ENCODE results near the gene RBM26.

RBM26 gene

DNA sequence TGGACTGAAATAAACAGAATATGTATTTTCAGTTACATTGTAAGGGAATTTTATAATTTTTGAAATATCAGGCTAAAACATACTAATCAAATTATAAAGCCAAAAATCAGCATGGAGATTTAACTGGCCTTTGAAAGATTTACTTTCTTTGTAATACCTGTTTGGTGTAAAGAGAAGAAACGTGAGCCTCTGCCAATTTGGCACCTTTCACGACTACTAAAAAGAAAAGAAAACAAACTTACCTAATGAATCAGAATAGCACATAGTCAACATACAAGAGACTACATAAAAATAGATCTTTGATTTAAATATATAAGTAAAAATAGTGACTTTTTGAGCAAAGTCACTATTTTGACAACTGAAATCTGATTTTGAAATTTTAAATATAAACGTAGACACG, 87.4 kb downstream of the RBM26 start:
- H3K36me3 Mint-ChIP-seq, result peaks cover 41% of the 10 kb centered on the region
- no peak overlapping the region for H3K4me3 Mint-ChIP-seq
- no peak overlapping the region for H3K27ac Mint-ChIP-seq

GRCh38 chr13:79317856-79318255, 88.2 kb downstream of the RBM26 start:
- H3K4me3 Mint-ChIP-seq, result no peak overlapping the region
- H3K4me1 Mint-ChIP-seq, result no peaks in the 10 kb centered on the region
- H3K9me3 Mint-ChIP-seq, result no peaks in the 10 kb centered on the region
- CTCF ChIA-PET, result interaction anchor here (0.9 kb wide), 1 partner anchor 17 kb away, joined by 3 read pairs; no protein-coding TSS in a partner anchor
- no peaks in the 10 kb centered on the region for H3K27me3 Mint-ChIP-seq
- DNase-seq, result no peak
- peaks cover 48% of the 10 kb centered on the region for H3K36me3 Mint-ChIP-seq
- no peak overlapping the region for H3K27ac Mint-ChIP-seq

More for the DNA sequence above, 87.4 kb downstream of the RBM26 start:
- Mint-ChIP-seq H3K4me1 (no peaks in the 10 kb centered on the region), H3K9me3 (no peaks in the 10 kb centered on the region), H3K27me3 (no peaks in the 10 kb centered on the region)
- CTCF ChIA-PET, result interaction anchor here (0.9 kb wide), 1 partner anchor 17 kb away, joined by 3 read pairs; no protein-coding TSS in a partner anchor
- no peak for DNase-seq

DNA sequence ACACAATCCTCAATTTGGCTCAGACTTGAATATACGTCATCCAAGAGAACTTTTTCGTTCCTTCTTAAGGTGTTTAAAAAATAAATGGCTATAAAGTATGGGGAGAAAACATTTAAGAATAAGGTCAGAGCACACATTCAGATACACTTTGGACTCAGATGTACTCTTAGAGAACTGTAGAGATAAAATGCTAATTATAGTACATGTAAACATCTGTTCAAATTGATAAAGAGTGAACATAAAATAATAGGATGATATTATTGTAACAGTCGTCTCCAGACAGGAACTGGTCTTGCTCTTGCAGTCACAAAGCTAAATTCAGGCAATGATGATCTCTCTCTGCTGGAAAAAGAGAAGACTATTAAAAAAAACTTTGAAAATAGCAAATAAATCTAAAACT, 91.4 kb downstream of the RBM26 start:
- no peak for DNase-seq
- peaks cover 38% of the 10 kb centered on the region for H3K36me3 Mint-ChIP-seq
- no peaks in the 10 kb centered on the region for H3K9me3 Mint-ChIP-seq
- no peaks in the 10 kb centered on the region for H3K4me1 Mint-ChIP-seq
- H3K27ac Mint-ChIP-seq, result no peak overlapping the region
- no peaks in the 10 kb centered on the region for H3K27me3 Mint-ChIP-seq
- CTCF ChIA-PET, result no interaction called here
- H3K4me3 Mint-ChIP-seq, result no peak overlapping the region

DNA sequence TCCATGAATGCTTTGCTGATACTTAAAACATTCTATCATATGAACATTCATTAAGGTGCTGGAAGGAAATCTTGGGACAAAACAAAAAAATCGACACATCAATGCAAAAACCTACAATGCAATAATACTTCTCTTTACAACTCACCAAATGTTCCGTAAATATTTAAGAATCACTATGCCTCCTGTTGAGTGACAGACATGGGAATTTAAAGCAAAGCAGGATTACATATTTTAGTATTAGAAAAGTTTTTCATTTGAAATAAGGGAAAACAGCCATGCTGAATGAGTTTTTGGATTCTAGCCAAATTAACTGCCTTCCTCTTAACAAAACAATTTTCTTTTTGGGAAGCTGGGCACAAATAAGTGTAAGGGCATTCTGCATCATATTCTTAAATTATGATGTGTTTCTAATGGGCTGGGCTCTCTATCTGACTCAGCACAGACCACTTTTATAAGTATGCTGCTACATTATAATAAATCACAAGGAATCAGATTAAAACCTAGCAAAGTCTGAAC, 93.7 kb downstream of the RBM26 start:
- Mint-ChIP-seq H3K9me3 (no peaks in the 10 kb centered on the region), H3K4me1 (no peaks in the 10 kb centered on the region), H3K36me3 (peaks cover 22% of the 10 kb centered on the region), H3K27ac (no peak overlapping the region), H3K27me3 (peaks cover 9% of the 10 kb centered on the region), H3K4me3 (no peak overlapping the region)
- CTCF ChIA-PET, result interaction anchor here (1.5 kb wide), 1 partner anchor 79 kb away, joined by 3 read pairs; no protein-coding TSS in a partner anchor
- DNase-seq, result no peak

GRCh38 chr13:79311386-79311785, 94.7 kb downstream of the RBM26 start:
- CTCF ChIA-PET, result no interaction called here
- H3K36me3 Mint-ChIP-seq, result peaks cover 22% of the 10 kb centered on the region

GRCh38 chr13:79309690-79310089, 96.4 kb downstream of the RBM26 start:
- peaks cover 15% of the 10 kb centered on the region for H3K27me3 Mint-ChIP-seq
- CTCF ChIA-PET, result interaction anchor here (0.7 kb wide), 1 partner anchor 737 kb away, joined by 3 read pairs; no protein-coding TSS in a partner anchor

More at GRCh38 chr13:79311386-79311785, 94.7 kb downstream of the RBM26 start:
- Mint-ChIP-seq H3K4me3 (no peak overlapping the region), H3K27me3 (peaks cover 15% of the 10 kb centered on the region), H3K9me3 (no peaks in the 10 kb centered on the region), H3K27ac (no peak overlapping the region), H3K4me1 (no peaks in the 10 kb centered on the region)
- DNase-seq, result no peak

GRCh38 chr13:79307866-79308298, 98.2 kb downstream of the RBM26 start:
- Mint-ChIP-seq H3K36me3 (peaks cover 5% of the 10 kb centered on the region), H3K9me3 (no peaks in the 10 kb centered on the region), H3K4me1 (no peaks in the 10 kb centered on the region), H3K27ac (no peak overlapping the region), H3K27me3 (peaks cover 15% of the 10 kb centered on the region), H3K4me3 (no peak overlapping the region)
- DNase-seq, result no peak
- CTCF ChIA-PET, result interaction anchor here (1.8 kb wide), 1 partner anchor 83 kb away, joined by 3 read pairs; no protein-coding TSS in a partner anchor

More at GRCh38 chr13:79309690-79310089, 96.4 kb downstream of the RBM26 start:
- Mint-ChIP-seq H3K4me1 (no peaks in the 10 kb centered on the region), H3K4me3 (no peak overlapping the region), H3K27ac (no peak overlapping the region), H3K36me3 (peaks cover 17% of the 10 kb centered on the region), H3K9me3 (no peaks in the 10 kb centered on the region)
- DNase-seq, result no peak

DNA sequence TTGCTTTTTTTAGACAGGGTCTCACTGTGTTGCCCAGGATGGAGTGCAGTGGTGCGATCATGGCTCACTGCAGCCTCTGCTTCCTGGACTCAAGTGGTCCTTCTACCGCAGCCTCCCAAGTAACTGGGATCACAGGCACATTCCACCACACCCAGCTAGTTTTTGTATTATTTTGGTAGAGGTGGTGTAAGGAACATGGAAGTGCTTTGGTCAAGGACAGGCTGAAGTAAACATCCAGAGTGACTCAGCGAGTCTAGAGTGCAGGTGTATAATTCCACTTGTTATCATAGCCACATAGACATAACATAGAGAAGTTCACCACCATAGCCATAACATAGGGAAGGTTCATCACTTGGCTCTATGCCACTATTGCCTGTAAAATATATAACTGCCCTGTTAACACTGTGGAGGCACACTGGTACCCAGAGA, 98.6 kb downstream of the RBM26 start:
- CTCF ChIA-PET, result interaction anchor here (1.8 kb wide), 1 partner anchor 84 kb away, joined by 3 read pairs; no protein-coding TSS in a partner anchor
- Mint-ChIP-seq H3K27ac (no peak overlapping the region), H3K27me3 (peaks cover 15% of the 10 kb centered on the region), H3K36me3 (peaks cover 3% of the 10 kb centered on the region), H3K4me3 (no peak overlapping the region), H3K4me1 (no peaks in the 10 kb centered on the region), H3K9me3 (no peaks in the 10 kb centered on the region)
- no peak for DNase-seq

DNA sequence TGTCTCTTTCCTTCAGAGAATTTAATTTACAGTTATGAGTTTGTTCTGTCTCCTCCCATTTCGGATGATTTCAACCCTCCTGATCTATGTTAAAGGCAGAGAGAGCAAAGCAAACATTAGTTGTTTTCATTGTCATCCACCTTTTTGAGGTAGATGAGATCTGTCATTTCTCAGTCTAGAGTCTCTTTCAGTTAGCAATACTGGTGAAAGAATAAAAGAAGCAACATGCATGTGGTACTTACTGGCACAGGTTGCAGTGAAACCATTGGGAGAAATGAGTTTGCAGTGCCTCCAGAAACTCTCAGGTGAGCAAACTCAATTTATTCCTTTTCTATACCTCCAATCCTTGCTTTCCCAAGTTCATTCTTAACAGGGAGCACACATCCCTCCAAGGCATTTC, 99.4 kb downstream of the RBM26 start:
- Mint-ChIP-seq H3K4me1 (no peaks in the 10 kb centered on the region), H3K36me3 (no peaks in the 10 kb centered on the region), H3K9me3 (no peaks in the 10 kb centered on the region), H3K27me3 (peaks cover 15% of the 10 kb centered on the region), H3K4me3 (no peak overlapping the region), H3K27ac (no peak overlapping the region)
- no peak for DNase-seq
- CTCF ChIA-PET, result no interaction called here

- DNase-seq, result no peak
- Mint-ChIP-seq H3K27ac (no peak overlapping the region), H3K4me3 (no peak overlapping the region), H3K9me3 (no peaks in the 10 kb centered on the region), H3K36me3 (no peaks in the 10 kb centered on the region), H3K27me3 (peaks cover 17% of the 10 kb centered on the region), H3K4me1 (no peaks in the 10 kb centered on the region)
- CTCF ChIA-PET, result no interaction called here
Observed at GRCh38 chr13:79297128-79297527, 108.9 kb downstream of the RBM26 start.

- Mint-ChIP-seq H3K4me3 (no peak overlapping the region), H3K36me3 (no peaks in the 10 kb centered on the region), H3K9me3 (no peaks in the 10 kb centered on the region), H3K4me1 (no peaks in the 10 kb centered on the region), H3K27ac (no peak overlapping the region), H3K27me3 (peaks cover 17% of the 10 kb centered on the region)
- DNase-seq, result no peak
- CTCF ChIA-PET, result no interaction called here
Observed at GRCh38 chr13:79295906-79296706, 109.9 kb downstream of the RBM26 start.

DNA sequence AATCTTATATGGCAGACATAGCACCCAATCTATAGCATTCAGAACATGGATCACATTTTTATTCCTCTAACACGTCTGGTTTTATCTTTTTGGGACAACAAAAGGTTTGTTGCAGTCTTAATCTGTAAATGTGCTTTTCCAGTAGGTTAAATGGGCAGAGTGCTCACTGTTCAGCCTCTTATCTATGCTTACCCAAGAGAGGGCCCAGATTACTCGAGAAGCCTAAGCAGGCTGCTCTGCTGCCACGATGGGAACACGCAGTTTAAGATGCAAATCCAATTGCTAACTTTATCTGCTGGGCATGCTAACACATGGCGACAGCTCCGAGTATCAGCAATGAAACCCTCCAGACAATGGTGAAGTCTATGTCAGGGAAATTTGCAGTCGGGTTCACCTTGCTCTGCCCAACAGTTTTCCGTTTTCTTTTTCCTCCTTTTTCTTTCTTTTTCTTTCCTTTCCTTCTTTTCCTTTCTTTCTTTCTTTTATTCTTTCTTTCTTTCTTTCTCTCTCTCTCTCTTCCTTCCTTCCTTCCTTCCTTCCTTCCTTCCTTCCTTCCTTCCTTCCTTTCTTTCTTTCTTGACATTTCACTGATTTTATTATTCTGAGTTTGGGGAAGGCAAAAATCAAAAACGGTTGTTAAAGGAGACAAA, 115.3 kb downstream of the RBM26 start:
- Mint-ChIP-seq H3K9me3 (no peaks in the 10 kb centered on the region), H3K4me1 (no peaks in the 10 kb centered on the region), H3K36me3 (no peaks in the 10 kb centered on the region), H3K27me3 (peaks cover 15% of the 10 kb centered on the region), H3K27ac (no peak overlapping the region), H3K4me3 (no peak overlapping the region)
- DNase-seq, result no peak
- CTCF ChIA-PET, result no interaction called here

GRCh38 chr13:79289571-79289970, 116.5 kb downstream of the RBM26 start:
- H3K9me3 Mint-ChIP-seq, result no peaks in the 10 kb centered on the region
- no peak for DNase-seq
- H3K27ac Mint-ChIP-seq, result no peak overlapping the region
- no peak overlapping the region for H3K4me3 Mint-ChIP-seq
- no peaks in the 10 kb centered on the region for H3K36me3 Mint-ChIP-seq
- CTCF ChIA-PET, result no interaction called here
- no peaks in the 10 kb centered on the region for H3K4me1 Mint-ChIP-seq
- peaks cover 17% of the 10 kb centered on the region for H3K27me3 Mint-ChIP-seq

DNA sequence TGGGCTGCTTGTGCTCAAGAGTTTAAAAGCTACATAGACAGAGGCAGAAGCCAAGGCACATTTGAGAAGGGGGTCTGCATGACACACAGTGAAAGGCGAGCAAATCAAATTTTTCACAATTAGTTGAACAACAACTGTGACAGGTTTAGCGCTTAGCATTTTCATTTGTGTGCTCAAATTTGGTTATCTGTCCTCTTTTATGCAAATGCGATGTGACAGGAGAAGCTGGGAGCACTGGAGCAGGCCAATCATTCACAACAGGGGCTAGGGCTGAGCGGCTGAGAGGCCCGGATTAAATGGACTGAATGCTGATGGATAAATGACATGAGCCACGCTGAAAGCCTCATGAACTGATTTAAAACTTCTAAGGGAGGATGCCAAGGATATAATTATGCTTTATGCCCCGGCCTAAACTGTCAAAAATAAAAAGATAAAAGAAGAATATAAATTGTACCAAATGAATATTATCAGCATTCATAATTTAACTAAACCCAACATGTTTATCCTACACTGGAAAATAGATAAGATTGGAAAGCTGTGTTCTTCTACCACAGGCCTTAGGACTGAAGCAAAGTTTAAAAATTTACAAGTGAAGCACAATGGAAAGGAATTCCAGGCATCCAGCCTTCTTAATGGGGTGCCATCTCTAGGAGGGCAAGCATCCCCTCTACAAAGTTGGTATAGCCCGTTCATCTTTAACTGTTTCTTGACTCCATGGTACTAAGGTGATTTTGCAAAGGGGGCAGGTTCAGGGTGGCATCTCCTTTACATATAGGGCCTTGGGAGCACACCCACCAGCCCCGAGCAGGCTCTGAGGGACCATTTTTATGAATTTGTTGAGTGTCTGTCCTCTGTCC, 117.9 kb downstream of the RBM26 start:
- no peak for DNase-seq
- Mint-ChIP-seq H3K36me3 (no peaks in the 10 kb centered on the region), H3K4me3 (no peak overlapping the region), H3K9me3 (no peaks in the 10 kb centered on the region), H3K4me1 (no peaks in the 10 kb centered on the region), H3K27ac (no peak overlapping the region), H3K27me3 (peaks cover 19% of the 10 kb centered on the region)
- CTCF ChIA-PET, result no interaction called here

Data from activated naive CD4-positive, alpha-beta T cell treated with anti-CD3 and anti-CD28 coated beads, Interleukin-2, amount 10 ng/mL, durations not matched to agents 7 days and 5 days (primary cell).